Measurements from ENCODE around the gene CSMD2.

CSMD2 gene

DNA sequence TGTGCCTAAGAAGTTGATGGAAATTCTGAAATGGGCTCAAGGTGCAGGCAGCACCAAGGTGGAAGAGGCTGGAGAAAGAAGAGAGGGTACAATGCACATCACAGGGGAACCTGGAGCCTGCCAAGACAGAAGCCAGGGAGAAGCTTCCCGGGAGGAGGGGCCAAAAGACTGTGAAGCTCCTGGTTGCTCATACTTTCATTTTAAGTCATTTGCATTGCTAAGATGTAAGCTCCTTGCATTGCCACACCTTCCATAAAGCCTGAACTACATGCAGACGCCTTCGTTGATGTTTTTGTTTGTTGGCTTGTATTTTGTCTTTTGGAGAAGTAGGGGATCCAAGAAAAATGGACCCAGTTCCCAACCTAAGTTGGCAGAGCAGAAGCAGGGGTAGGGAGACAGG is 232.2 kb downstream of the CSMD2 start:
- H3K9me3 ChIP-seq (ENCODE audit: insufficient read depth, low read depth, low read length): peaks cover 6% of the 10 kb centered on the region; the same call in 1 of the 2 replicates
- TF ChIP-seq, protein P1, sequence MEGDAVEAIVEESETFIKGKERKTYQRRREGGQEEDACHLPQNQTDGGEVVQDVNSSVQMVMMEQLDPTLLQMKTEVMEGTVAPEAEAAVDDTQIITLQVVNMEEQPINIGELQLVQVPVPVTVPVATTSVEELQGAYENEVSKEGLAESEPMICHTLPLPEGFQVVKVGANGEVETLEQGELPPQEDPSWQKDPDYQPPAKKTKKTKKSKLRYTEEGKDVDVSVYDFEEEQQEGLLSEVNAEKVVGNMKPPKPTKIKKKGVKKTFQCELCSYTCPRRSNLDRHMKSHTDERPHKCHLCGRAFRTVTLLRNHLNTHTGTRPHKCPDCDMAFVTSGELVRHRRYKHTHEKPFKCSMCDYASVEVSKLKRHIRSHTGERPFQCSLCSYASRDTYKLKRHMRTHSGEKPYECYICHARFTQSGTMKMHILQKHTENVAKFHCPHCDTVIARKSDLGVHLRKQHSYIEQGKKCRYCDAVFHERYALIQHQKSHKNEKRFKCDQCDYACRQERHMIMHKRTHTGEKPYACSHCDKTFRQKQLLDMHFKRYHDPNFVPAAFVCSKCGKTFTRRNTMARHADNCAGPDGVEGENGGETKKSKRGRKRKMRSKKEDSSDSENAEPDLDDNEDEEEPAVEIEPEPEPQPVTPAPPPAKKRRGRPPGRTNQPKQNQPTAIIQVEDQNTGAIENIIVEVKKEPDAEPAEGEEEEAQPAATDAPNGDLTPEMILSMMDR (conservative IDR thresholded peaks at IDR 0.05; ENCODE audit: low read length): no peak
- no peak for TF ChIP-seq EZH2phosphoT487 (IDR thresholded peaks at IDR 0.05; ENCODE audit: borderline replicate concordance)
- H3K4me1 ChIP-seq (ENCODE audit: insufficient read depth, low read length, poor library complexity, severe bottlenecking): no peaks in the 10 kb centered on the region
- no peak overlapping the region for H3K4me2 ChIP-seq (ENCODE audit: low read depth, low read length, poor library complexity, severe bottlenecking)
- no peaks in the 10 kb centered on the region for H3K9me2 ChIP-seq (replicated peaks; ENCODE audit: low read depth, low read length)
- no peak overlapping the region for H2AFZ ChIP-seq (ENCODE audit: low read length)
- no peaks in the 10 kb centered on the region for H4K20me1 ChIP-seq (ENCODE audit: insufficient read depth, low read length, poor library complexity, severe bottlenecking)
- H3F3A ChIP-seq (ENCODE audit: low read depth): no peaks in the 10 kb centered on the region
- no peaks in the 10 kb centered on the region for H3K36me3 ChIP-seq (ENCODE audit: insufficient read depth, low read length)
- H3K4me3 ChIP-seq (ENCODE audit: low read length, poor library complexity, severe bottlenecking): no peak overlapping the region
- no peaks in the 10 kb centered on the region for H3K79me2 ChIP-seq (ENCODE audit: insufficient read depth, low read length)
- no peaks in the 10 kb centered on the region for H3K27me3 ChIP-seq (ENCODE audit: insufficient read depth, low read length, poor library complexity, severe bottlenecking)
- H3K9ac ChIP-seq (ENCODE audit: low read depth, low read length, poor library complexity, severe bottlenecking): no peak overlapping the region

DNA sequence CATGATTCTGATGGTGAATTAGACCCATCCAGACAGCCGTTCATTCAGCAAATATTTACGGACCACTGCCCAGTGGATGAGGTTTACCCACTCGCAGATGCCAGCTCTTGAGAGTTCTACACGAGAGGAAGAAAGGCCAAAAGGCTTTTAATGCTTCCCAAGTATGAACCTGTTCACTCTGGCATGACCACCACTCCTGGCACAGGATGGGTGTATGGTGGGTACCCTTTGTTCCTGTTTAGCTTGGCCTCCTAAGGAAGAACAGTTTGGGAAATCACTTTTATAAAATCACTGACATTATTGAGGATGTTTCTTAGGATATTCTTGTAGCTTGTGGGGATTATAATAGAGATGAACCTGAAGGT is 233.9 kb downstream of the CSMD2 start:
- no peaks in the 10 kb centered on the region for H3K9me2 ChIP-seq (replicated peaks; ENCODE audit: low read depth, low read length)
- H2AFZ ChIP-seq (ENCODE audit: low read length): no peak overlapping the region
- H3K4me2 ChIP-seq (ENCODE audit: low read depth, low read length, poor library complexity, severe bottlenecking): no peak overlapping the region
- no peaks in the 10 kb centered on the region for H3K4me1 ChIP-seq (ENCODE audit: insufficient read depth, low read length, poor library complexity, severe bottlenecking)
- H3K9me3 ChIP-seq (ENCODE audit: insufficient read depth, low read depth, low read length): peaks cover 6% of the 10 kb centered on the region; the same call in 1 of the 2 replicates
- no peak overlapping the region for H3K9ac ChIP-seq (ENCODE audit: low read depth, low read length, poor library complexity, severe bottlenecking)
- H3K36me3 ChIP-seq (ENCODE audit: insufficient read depth, low read length): no peaks in the 10 kb centered on the region
- no peaks in the 10 kb centered on the region for H3K27me3 ChIP-seq (ENCODE audit: insufficient read depth, low read length, poor library complexity, severe bottlenecking)
- no peaks in the 10 kb centered on the region for H3K79me2 ChIP-seq (ENCODE audit: insufficient read depth, low read length)
- no peaks in the 10 kb centered on the region for H3F3A ChIP-seq (ENCODE audit: low read depth)
- no peaks in the 10 kb centered on the region for H4K20me1 ChIP-seq (ENCODE audit: insufficient read depth, low read length, poor library complexity, severe bottlenecking)
- no peak overlapping the region for H3K4me3 ChIP-seq (ENCODE audit: low read length, poor library complexity, severe bottlenecking)
- TF ChIP-seq EZH2phosphoT487 (IDR thresholded peaks at IDR 0.05; ENCODE audit: borderline replicate concordance): no peak
- TF ChIP-seq, protein P1 (conservative IDR thresholded peaks at IDR 0.05; ENCODE audit: low read length): no peak

DNA sequence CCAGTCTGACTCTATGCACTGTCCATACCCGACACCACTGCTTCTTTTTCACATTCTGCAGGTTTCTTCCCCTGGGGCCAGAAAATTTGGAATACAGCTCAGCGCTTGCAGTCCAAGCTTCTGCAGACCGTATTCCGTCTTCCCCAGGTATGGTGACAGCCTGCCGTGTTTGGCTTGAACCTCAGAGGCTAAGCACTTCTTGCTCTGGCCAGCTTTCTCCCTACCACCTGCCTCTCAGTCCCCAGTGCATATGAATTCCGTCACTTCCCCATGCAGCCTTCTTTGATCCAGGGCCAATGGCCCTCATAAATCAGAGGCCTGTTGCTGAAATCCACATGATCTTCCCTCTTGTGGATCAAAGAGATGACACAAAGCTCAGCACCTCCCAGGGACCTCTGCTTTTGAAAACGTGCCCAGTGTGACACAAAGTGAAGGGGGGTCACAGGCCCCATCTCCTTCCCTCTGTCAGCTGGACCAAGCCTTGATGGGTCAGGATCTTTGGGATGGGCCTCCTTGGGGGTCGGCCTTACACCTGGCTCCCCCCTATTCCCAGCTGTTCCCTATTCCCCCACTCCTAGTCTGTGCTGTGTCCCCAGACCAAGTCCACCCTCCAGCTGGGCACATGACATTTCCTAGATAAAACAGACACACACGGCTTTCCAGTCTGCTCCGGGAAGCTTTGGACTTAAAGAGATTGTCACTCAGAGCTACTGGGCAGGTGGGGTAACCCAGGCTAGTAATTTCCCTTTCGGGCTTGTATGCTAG is 234.5 kb downstream of the CSMD2 start:
- Histone ChIP-seq H3K27me3 (ENCODE audit: insufficient read depth, low read length, poor library complexity, severe bottlenecking) (no peaks in the 10 kb centered on the region), H3K36me3 (ENCODE audit: insufficient read depth, low read length) (no peaks in the 10 kb centered on the region), H4K20me1 (ENCODE audit: insufficient read depth, low read length, poor library complexity, severe bottlenecking) (no peaks in the 10 kb centered on the region), H2AFZ (ENCODE audit: low read length) (no peak overlapping the region), H3K4me3 (ENCODE audit: low read length, poor library complexity, severe bottlenecking) (no peak overlapping the region), H3K79me2 (ENCODE audit: insufficient read depth, low read length) (no peaks in the 10 kb centered on the region), H3K9ac (ENCODE audit: low read depth, low read length, poor library complexity, severe bottlenecking) (no peak overlapping the region), H3K4me1 (ENCODE audit: insufficient read depth, low read length, poor library complexity, severe bottlenecking) (no peaks in the 10 kb centered on the region), H3K4me2 (ENCODE audit: low read depth, low read length, poor library complexity, severe bottlenecking) (no peak overlapping the region), H3K9me2 (replicated peaks; ENCODE audit: low read depth, low read length) (no peaks in the 10 kb centered on the region), H3F3A (ENCODE audit: low read depth) (no peaks in the 10 kb centered on the region), H3K9me3 (ENCODE audit: insufficient read depth, low read depth, low read length) (peaks cover 6% of the 10 kb centered on the region; the same call in 1 of the 2 replicates)
- TF ChIP-seq EZH2phosphoT487 (IDR thresholded peaks at IDR 0.05; ENCODE audit: borderline replicate concordance): no peak
- TF ChIP-seq, protein P1 (conservative IDR thresholded peaks at IDR 0.05; ENCODE audit: low read length): no peak
